Chondrocyte (in vitro differentiated cells): ENCODE results near the gene CHURC1. TPM values are rescaled to one million over a fixed set of nuclear protein-coding genes. Genes with fewer than 3 reads are reported as not detected.

Source experiments
- DNase-seq: peaks from one replicate; pipeline ENCODE4 v3.0.0; 2021; ENCODE audit warnings: mixed read lengths, low spot score
- H3K27ac Mint-ChIP-seq: one replicate; pipeline ENCODE4 v1.8.0; 2021; ENCODE audit warnings: mild to moderate bottlenecking, moderate library complexity, mixed read lengths; ENCODE audit not compliant: unreplicated experiment
- H3K27me3 Mint-ChIP-seq: 2 replicates; pipeline ENCODE4 v1.8.0; 2021; ENCODE audit warnings: low read depth, mixed read lengths
- H3K36me3 Mint-ChIP-seq: 2 replicates; pipeline ENCODE4 v1.8.0; 2021; ENCODE audit warnings: low read depth, mixed read lengths
- H3K4me1 Mint-ChIP-seq: 2 replicates; pipeline ENCODE4 v1.8.0; 2021; ENCODE audit warnings: low read depth, mild to moderate bottlenecking, mixed read lengths
- H3K4me3 Mint-ChIP-seq: one replicate; pipeline ENCODE4 v1.8.0; 2021; ENCODE audit warnings: mild to moderate bottlenecking, moderate library complexity, mixed read lengths; ENCODE audit not compliant: unreplicated experiment
- H3K9me3 Mint-ChIP-seq: 2 replicates; pipeline ENCODE4 v1.8.0; 2021; ENCODE audit warnings: low read depth, mixed read lengths
- total RNA-seq: library from RNA; stranded (reverse); gene quantifications from 3 replicates; pipeline ENCODE4 v1.2.1, GENCODE V29; 2021
- TF ChIP-seq, protein P1 (sequence below): fragments of 200-600 bp; sonication (generic); IDR thresholded peaks from 2 replicates; pipeline ENCODE4 v1.5.0; 2021; ENCODE audit warnings: antibody characterized with exemption, mild to moderate bottlenecking, moderate library complexity

The CHURC1 gene
- total RNA-seq, 1 donor from 2014 or later: 46.9 TPM

DNA sequence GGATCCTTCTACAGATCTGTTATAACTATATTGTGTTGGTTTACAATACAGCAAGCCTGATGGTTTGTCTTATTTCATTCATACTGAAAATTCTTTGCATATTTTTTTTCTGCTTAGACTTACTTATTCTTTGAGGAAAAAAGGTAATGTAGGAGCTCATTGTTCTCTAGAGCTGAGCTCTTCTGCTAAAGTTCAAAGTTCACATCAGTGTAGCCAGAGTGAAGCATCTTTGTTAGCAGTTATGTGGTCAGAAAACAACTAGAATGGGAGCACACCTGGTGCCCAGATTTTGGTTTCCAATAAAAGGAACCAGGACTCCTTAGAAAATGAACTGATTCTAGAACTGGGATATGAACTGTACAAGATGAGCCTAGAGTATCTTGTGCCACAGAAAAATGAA is 18.0 kb downstream of the CHURC1 start:
- Mint-ChIP-seq H3K4me3 (no peak overlapping the region), H3K36me3 (peaks cover 8% of the 10 kb centered on the region), H3K27me3 (no peaks in the 10 kb centered on the region), H3K9me3 (no peaks in the 10 kb centered on the region), H3K27ac (peak overlapping the region; percentile 10), H3K4me1 (peaks cover 31% of the 10 kb centered on the region)
- DNase-seq: no peak
- TF ChIP-seq, protein P1, sequence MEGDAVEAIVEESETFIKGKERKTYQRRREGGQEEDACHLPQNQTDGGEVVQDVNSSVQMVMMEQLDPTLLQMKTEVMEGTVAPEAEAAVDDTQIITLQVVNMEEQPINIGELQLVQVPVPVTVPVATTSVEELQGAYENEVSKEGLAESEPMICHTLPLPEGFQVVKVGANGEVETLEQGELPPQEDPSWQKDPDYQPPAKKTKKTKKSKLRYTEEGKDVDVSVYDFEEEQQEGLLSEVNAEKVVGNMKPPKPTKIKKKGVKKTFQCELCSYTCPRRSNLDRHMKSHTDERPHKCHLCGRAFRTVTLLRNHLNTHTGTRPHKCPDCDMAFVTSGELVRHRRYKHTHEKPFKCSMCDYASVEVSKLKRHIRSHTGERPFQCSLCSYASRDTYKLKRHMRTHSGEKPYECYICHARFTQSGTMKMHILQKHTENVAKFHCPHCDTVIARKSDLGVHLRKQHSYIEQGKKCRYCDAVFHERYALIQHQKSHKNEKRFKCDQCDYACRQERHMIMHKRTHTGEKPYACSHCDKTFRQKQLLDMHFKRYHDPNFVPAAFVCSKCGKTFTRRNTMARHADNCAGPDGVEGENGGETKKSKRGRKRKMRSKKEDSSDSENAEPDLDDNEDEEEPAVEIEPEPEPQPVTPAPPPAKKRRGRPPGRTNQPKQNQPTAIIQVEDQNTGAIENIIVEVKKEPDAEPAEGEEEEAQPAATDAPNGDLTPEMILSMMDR: no peak

DNA sequence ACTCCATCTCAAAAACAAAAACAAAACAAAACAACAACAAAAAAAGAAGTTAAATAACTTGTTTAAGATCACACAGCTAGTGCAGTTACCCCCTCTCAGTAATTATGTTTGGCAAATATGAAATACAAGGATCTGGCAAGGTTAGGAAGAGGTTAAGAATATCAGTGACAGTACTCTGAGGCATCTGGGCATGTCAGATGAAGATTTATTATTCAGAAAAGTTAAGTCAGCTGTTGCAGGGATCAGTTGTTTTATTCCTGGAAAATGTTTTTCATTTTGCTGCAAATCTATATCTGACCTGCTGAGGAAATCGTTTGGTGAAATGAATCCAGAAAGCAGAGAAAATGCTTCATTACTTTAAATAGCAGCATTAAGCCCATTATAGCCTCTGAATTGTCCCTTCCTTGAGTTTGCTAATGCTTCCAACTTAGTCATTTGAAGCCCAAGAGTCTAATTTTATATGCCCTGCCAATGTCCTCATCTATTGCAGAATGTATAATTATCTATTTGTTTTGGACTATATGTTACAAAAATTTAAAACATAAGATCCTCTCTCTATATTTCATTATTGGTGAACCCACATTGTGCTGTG is 20.2 kb downstream of the CHURC1 start:
- Mint-ChIP-seq H3K27ac (peak overlapping the region; percentile 22), H3K9me3 (no peaks in the 10 kb centered on the region), H3K4me1 (peaks cover 46% of the 10 kb centered on the region), H3K27me3 (no peaks in the 10 kb centered on the region), H3K36me3 (peaks cover 12% of the 10 kb centered on the region), H3K4me3 (no peak overlapping the region)
- DNase-seq: no peak
- TF ChIP-seq, protein P1: no peak

DNA sequence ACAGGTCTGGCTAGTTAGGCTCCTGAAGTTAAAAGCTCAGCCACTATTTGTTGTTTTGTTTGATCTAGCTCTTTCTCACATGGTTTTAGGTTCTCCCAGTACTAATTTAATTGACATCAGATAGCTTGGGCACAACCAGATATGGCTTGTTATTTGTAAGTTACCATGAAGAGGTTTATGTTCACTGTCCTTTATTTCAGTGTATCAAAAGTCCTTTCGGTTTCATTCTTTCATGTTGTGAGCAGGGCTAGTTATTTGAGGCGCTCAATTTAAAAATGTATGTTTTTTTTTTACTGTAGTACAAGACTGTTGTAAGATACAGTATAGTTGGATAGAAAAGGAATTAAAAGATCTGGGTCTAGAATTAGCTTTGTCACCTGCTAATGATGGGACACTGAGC is 21.3 kb downstream of the CHURC1 start:
- Mint-ChIP-seq H3K36me3 (peaks cover 12% of the 10 kb centered on the region), H3K9me3 (no peaks in the 10 kb centered on the region), H3K4me3 (no peak overlapping the region), H3K27me3 (no peaks in the 10 kb centered on the region), H3K4me1 (peaks cover 46% of the 10 kb centered on the region), H3K27ac (peak overlapping the region; percentile 42)
- TF ChIP-seq, protein P1: no peak
- no peak for DNase-seq

DNA sequence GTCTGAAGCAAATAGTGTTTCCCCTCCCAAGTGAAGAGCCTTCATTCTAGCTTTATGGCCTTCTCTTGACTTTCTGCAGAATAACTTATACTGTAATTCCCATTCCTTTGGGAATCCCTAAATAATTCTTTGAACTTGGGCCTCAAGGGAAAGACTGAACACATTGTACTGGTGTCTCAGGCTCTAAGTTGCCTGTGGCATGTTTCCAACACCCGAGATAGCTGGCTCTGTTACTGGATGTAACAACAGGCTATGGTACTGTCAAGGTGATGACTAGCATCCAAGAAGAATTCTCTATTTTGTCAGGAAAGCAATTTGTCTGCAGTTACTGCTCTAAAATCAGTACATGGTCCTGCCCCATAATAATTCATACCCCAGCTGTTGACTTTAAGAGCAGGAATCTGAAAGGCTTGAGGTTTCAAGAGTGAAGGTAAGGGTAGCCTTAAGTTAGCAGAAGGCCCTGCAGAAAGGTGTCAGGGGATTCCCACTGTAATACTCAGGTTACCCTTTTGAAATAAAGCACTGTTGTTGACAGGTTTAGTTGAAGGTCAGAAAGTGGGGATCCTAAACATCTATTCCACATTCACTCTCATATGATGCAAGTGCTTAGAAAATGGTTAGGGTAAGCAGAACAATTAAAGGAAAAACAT is 23.0 kb downstream of the CHURC1 start:
- peaks cover 46% of the 10 kb centered on the region for H3K4me1 Mint-ChIP-seq
- H3K9me3 Mint-ChIP-seq: no peaks in the 10 kb centered on the region
- no peak for DNase-seq
- TF ChIP-seq, protein P1: no peak
- peak overlapping the region; percentile 83 for H3K27ac Mint-ChIP-seq
- peaks cover 10% of the 10 kb centered on the region for H3K36me3 Mint-ChIP-seq
- no peaks in the 10 kb centered on the region for H3K27me3 Mint-ChIP-seq
- H3K4me3 Mint-ChIP-seq: no peak overlapping the region

DNA sequence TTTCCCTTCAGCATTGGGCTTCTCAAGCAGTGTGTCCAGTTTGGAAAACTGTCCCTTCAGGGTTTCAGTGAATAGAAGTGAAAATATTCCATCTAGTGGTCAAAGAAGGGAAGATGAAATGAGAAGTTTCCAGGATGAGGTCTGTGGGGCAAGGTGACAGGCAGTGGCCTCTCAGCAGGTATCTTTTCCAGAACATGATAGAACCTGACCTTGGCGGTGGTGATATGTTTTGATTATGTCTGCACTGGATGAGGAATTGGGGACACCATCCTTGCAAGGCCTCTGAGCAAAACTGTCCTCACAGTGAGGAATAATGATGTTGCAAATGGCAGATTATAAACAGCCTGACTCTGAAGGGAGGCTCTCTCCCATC is 23.6 kb downstream of the CHURC1 start:
- Mint-ChIP-seq H3K4me1 (peaks cover 46% of the 10 kb centered on the region), H3K4me3 (no peak overlapping the region), H3K9me3 (no peaks in the 10 kb centered on the region), H3K27ac (peak overlapping the region; percentile 42), H3K36me3 (peaks cover 10% of the 10 kb centered on the region), H3K27me3 (no peaks in the 10 kb centered on the region)
- TF ChIP-seq, protein P1: peak; percentile 78
- DNase-seq: no peak
